Right renal cortex interstitium (tissue), 3 donors: ENCODE results near the gene WDR20. TPM values are rescaled to one million over a fixed set of nuclear protein-coding genes. Genes with fewer than 3 reads are reported as not detected.
"Not testable (repeated sequence)": the region's sequence is repeated elsewhere in the genome, so short reads cannot be mapped to it uniquely, and the experiment has no call there.

Experiments used
- DNase-seq, 3 donors: peaks; one replicate each; pipeline ENCODE4 v3.0.0-alpha.2; 2013; ENCODE audit warnings: low read depth in 3 of 3, low spot score in 2 of 3
- polyA plus RNA-seq, 3 donors: library from polyadenylated mRNA; unstranded; fragments of 120-200 nt; gene quantifications; one replicate each; pipeline ENCODE4 v1.2.1, GENCODE V29; 2013; ENCODE audit not compliant: insufficient read length in 3 of 3

Gene WDR20
- polyA plus RNA-seq, 3 donors = 27.9 to 30.4 (median 29.6) TPM

DNA sequence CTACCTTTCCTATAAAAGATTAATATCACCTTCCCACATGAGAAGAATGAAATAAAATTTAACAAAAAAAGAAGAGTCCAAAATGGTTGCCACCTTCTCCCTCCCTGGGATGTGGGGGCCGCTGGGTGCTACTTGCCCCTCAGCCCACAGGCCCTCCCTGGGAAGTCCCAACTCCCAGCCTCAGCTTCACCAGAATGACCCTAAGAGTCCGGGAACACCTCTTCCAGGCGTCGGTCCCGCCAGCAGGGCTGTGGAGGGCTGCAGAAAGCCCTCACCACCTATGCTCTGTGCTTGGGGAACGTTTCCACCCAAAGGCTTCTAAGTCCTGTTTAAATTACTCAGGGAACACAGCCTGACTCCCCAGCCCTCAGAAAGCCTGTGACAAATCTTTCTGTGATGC is 93.4 kb downstream of the WDR20 start:
- DNase-seq = no peak

DNA sequence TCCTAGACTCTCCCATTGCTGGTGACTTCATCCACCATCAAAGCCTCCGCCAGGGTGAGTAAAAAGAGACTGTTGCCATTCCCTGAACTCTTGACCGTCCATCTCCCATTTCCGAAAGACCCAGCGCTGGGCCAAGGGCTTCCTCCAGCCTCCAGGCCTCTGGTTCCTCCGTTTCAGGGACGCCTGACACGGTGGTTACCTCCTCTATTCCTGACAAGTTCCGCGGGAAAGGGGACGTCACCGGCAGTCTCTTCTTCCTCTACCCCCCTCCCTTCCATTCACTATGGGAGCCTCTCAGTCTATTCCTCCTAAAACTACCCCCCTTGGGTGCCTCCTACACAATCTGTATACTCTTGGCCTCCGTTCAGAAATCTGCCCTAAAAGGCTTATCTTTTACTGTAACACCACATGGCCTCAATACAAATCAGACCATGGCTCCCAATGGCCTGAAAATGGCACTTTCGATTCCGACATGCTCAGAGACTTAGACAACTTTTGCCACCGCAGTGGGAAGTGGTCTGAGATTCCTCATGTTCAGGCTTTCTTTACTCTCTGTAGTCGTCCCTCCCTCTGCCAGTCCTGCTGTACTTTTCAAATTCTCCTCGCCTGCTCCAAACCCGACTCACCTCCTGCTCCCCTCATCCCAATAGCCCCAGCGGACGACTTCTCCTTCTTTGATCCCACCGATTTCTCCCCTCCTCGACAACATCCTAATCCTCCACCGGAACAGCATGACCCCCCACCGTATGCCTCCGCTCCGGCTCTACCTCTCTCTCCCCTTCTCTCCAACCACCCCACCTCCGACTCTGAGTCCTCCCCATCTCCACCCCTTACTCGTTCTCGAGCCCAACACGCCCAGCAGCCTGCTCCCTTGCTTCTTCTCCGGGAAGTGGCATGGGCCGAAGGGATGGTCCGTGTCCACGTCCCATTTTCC is 94.9 kb downstream of the WDR20 start:
- no peak for DNase-seq

DNA sequence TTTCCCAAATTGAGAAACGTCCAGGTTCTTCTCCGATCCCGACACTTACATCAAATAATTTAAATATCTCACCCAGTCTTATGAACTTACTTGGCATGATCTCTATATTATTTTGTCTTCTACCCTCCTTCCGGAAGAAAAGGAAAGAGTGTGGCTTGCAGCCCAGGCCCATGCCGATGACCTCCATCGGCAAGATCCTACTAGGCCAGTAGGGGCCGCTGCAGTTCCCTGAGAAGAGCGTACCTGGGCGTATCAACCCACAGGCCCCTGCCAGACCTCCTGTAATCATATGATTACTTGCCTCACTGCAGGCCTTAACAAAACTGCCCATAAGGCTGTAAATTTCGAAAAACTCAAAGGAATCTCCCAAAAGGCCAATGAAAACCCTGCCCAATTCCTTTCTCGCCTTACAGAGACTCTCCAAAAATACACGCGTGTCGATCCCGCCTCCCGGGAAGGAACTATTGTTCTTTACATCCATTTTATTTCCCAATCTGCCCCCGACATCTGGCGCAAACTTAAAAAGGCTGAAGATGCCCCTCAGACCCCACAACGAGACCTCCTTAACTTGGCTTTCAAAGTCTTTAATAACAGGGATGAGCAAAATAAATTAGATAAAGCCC is 95.7 kb downstream of the WDR20 start:
- DNase-seq = peak; percentile 36 to 63 (median 58)

DNA sequence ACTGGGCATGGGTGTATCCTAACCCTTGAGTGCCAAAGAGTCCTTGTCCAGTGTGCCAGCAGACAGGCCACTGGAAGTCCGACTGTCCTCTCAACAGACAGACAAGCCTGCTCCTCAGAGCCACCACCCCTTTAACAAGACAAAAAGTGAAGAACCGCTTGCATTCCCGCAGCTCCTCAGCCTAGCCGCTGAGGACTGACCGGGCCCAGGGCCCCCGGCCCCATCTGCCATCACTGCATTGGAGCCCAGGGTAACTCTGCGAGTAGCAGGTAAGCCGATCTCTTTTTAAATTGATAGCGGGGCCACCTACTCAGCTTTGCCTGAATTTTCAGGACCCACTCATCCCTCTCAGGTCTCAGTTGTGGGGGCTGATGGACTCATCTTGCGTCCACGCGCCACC is 96.3 kb downstream of the WDR20 start:
- DNase-seq = no peak

DNA sequence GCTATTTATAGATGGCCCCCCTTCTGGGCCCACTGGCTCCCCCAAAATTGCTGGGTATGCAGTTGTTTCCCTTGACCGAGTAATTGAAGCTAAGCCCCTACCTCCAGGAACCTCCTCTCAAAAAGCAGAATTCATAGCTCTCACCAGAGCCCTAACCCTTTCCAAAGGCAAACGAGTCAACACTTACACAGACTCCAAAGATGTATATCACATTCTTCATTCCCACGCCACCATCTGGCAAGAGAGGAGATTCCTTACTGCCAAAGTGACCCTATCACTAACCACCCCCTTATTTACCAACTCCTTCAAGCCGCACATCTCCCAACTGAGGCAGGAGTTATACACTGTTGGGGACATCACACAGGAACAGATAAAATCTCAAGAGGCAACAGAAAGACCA is 98.4 kb downstream of the WDR20 start:
- DNase-seq = no peak

DNA sequence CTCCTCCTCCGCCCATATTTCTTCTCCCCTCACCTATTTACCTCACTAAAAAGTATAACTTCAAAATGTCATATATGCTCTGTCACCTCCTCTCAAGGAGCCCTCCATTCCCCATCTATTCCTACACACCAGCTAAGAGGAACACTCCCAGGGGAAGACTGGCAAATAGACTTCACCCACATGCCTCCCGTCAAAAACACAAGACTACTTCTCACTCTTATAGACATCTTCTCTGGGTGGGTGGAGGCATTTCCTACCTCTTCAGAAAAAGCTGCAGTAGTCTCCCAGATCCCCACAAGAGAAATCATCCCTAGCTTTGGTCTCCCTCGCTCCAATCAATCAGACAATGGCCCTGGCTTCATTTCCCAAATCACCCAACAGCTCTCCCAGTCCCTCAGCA is 99.1 kb downstream of the WDR20 start:
- no peak for DNase-seq

DNA sequence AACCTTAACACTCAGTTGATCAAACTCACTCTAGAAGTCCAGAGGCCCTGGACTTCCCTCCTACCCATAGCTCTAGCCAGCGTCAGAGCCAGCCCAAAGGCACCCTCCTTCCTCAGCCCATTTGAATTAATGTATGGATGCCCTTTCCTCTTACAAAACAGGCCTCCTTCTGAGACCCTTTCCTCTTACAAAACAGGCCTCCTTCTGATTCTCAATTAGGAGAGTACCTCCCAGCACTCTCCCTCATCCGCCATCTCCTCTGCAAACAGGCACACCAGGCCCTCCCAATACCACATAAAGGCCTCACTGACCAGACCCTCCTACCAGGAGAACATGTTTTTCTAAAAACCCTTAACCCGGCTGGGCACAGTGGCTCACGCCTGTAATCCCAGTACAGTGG is 99.5 kb downstream of the WDR20 start:
- DNase-seq = no peak

DNA sequence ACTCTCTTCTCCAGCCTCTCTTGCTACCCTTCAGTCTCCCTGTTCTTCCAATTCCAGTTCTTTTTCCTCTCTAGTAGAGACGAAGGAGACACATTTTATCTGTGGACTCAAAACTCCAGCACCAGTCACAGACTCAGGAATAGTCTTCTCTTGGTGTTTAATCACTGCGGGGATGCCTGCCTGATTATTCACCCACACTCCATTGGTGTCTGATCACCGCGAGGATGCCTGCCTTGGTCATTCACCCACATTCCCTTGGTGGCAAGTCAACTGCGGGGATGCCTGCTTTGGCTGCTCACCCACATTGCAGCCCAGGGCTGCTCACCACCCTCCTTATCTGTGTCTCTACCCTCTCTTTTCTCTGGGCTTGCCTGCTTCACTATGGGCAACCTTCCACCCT is 100.8 kb downstream of the WDR20 start:
- DNase-seq = not testable (repeated sequence)

DNA sequence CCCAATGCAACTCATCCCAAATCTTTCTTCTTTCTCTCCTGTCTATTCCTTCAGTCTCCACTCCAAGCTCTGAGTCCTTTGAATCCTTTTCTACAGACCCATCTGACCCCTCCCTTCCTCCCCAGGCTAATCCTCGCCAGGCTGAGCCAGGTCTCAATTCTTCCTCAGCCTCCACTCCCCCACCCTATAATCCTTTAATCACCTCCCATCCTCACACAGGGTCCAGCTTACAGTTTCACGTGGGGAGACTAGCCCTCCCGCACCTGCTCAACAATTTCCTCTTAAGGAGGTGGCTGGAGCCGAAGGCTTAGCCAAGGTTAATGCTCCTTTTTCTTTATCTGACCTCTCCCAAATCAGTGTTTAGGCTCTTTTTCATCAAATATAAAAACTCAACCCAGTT is 101.5 kb downstream of the WDR20 start:
- DNase-seq = no peak

DNA sequence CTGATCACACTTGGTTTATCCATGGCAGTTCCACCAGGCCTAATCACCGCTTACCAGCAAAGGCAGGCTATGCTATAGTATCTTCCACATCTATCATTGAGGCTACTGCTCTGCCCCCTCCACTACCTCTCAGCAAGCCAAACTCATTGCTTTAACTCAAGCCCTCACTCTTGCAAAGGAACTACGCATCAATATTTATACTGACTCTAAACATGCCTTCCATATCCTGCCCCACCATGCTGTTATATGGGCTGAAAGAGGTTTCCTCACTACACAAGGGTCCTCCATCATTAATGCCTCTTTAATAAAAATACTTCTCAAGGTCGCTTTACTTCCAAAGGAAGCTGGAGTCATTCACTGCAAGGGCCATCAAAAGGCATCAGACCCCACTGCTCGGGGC is 104.1 kb downstream of the WDR20 start:
- DNase-seq = not testable (repeated sequence)

DNA sequence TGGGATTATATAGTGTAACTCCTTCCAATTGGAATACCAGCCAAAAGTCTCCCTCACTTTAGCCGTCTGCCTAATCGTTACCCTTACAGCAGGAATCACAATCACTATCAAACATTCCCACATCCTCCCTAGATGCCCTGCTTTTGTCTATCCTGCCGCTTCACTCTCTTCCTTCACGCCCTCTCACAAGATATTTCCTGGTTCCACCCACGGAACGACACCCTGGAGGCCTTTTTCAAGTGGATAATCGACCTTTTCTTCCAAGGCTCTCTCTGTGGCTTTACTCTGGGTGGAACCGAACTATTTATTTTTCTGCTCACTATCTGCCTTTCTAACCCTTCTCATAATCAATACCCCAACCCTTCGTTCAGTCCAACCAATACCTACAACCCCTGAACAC is 106.4 kb downstream of the WDR20 start:
- DNase-seq = no peak

DNA sequence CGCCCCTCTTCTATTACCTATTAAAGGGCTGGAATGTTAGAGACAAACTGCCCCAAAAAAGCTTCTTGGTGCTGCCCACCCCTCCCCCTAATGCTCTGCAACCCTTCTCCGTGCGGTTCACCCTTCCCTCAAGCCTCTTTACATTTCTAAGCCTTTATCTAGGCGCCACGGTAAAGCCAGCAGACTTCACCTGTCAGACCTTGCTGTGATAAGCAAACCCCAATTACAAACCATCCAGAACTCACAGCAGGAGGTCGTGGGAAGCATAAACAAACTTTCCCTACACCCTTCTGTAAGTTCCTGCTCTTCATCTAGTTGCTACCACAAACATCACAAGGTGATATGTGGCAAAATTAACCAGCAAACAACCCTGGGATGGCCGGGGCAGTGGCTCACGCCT is 108.4 kb downstream of the WDR20 start:
- DNase-seq = no peak

DNA sequence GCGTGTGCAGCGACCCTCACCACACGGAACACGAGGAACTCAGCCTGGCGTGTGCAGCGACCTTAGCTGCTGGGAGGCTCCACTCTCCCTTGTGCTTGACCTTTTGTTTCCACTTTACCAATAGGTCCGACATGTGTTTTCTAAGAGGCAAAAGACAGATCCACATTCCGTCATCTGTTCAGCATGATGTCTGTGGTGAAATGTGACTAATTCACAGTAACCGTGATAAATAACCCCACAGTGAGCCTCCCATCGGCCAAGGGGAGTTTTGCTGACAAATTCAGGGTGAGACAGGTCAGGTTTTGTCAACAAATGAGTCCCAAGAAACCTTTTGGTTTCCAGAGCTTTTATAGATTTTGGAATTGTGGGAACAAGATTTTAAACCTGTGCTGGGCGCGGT is 109.3 kb downstream of the WDR20 start:
- no peak for DNase-seq

DNA sequence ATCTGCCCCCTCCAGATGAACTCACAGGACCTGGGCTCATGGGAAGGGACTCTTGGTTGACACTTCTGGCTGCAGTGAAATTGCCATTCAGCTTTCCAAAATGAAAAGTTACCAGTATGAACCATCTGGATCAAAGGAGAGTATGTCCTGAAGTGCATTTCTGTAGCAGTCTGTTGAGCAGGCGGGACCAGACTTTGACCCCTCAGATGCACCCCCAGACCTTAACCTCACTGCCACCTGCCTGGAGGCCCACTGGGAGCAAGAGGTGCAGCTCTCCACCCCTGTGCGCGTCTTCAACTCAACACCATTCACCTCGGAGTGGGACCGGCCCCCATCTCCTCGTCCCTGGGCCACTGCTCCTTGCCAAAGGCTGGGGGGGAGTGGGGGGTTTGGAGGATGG is 110.3 kb downstream of the WDR20 start:
- no peak for DNase-seq

DNA sequence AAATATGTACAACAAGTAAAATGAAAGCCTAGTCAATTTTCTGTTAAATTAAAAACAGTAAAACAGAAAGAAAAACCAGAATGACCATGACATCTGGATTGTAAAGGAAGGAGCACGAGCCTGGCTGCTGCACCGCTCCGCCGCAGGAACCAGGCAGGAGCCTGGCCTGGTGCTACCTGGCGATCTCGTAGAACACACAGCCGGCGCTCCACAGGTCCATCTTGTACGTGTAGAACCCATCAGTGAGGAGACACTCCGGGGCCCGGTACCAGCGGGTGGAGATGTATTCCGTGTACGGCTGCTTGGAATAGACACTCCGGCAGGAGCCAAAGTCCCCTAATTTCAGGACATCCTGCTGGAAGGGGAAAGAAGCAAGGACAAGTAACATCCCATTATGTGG is 110.9 kb downstream of the WDR20 start:
- no peak for DNase-seq

DNA sequence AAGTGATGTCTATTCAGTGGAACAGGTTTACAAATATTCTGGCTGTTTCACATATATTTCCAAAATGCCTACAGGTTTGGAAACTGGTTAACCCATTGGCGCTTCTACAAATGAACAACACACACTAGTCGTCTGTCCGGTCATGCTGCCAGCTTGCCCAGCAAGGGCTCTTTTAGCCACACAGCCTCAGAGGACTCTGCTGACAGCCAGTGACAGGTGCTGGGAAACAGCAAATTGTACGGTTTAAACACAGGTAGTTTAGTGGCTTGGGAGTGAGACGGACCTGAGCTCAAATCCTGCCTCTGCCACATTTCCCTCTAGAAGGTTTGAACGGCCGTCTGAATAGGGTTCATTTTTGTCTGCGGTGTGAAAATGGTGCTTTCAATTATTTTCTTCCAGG is 111.5 kb downstream of the WDR20 start:
- no peak for DNase-seq

DNA sequence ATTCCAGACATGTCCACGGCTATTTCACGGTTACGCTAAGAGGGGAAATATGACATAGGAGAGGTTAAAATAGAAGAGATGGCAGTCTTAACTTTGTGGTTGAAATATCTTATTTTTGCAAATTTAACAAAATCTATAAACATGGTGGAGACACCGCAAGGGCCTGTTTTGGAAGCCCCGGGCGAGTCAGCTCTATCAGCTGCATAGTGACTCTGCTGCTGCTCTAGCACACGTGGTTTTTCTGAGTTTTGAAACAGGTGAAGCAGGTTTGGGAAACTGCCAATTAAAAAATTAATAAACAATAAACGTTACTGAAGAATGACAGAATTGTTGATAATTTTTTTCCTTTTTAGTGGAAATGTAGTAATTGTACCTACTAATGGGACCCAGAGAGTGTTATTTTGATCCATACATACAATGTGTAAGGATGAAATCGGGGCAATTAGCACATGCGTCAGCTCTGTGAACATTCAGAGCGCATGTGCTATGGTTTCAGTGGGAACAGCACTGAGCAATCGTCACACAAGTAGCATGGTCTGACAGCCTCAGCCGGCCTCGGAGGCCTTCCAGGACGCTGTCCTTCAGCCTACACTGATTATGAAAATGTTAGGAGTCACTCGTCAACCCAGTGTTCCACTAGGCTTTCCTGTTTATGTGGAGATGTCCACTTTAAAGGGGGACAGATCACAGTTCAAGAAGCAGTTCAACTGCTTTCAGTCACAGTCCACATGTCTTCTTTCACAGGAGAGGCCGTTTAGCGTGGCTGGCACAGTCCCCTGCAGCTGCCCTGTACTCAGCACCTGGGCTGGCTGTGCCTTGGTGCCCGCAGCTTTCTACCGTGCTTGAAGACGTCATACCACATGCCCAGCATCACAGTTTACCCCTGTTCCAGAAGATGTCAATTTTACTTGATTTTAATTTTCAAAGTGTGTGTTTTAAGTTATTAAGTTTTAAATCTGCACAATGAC is 113.4 kb downstream of the WDR20 start:
- no peak for DNase-seq

DNA sequence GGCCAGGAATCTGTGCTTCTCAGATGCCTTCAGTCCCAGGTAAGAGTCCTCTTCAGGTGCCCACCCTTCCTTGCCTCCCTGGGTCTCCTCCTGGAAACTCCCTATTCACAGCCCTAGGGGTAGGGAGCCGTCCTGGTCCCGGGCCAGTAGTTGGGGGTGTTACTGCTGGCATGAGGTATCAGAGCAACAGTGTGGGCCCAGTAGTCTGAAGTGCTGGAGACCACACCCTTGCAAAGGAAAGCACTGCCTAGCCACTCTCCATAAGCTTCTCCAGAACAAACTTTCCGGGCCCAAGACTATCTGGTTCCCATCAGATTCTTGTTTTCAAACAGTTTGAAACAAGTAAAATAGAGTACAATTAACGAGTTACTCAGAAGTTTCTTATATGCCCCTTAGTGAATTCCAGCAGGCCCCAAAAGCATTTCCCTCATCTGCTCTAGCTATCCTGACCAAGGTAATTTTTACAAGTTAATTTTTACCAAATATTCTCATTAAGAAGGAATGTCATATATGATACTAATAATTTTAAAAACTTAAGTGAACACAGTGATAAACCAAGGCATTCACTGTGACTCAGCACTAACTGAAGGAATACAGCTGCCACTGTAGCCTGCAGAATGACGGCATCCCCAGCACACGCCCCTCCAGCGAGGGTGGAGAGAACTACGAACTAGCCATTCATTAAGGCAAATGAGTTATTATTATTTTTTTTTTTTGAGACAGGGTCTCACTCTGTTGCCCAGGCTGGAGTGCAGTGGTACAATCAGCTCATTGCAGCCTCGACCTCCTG is 115.9 kb downstream of the WDR20 start:
- DNase-seq = no peak

DNA sequence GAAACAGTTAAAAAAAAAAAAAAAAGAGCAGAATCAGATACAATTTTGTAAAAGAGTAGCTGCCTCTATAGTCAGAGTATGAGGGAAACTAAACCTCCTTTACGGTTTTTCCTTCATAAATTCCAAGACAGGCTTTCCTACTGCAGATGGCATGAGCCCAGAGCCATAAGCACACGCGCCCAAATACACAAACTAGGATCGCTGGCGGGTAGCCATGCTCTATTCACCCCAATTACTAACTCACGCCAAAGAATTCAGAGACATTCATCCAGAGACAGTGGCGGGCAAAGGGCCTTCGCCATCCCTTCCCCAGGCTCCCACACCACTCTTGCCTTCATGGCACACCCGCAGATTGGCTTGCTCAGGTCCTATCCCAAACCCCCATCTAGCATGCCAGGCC is 117.0 kb downstream of the WDR20 start:
- DNase-seq = no peak

DNA sequence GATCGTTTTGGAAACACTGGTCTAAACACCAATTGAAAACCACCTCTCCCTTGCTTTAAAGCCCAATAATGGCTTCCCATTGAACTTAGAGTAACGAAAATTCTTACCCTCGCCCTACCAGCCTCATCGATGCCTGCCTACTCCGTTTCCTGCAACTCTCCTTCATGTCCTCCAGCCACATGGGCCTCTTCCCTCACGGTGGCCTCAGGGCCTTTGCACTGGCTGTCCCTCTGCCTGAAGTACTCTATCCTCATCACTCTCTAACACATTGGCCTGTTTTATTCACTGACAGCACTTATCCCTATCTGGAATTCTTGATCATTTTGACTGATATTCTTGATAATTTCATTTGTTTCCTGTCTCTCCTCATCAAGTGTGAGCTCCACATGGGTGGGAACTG is 118.4 kb downstream of the WDR20 start:
- DNase-seq = no peak
